ENCODE data around the gene THUMPD3. TPM values are rescaled to one million over a fixed set of nuclear protein-coding genes. Genes with fewer than 3 reads are reported as not detected.

The THUMPD3 gene
- total and polyA plus RNA-seq, 9 of the 15 experiments (the other 6 are each of a cell fraction or from before 2014, with no cell fraction given), result 58.3 to 132 (median 113) TPM

- TF ChIP-seq RNF219 (CRISPR knock-in tag; IDR thresholded peaks at IDR 0.05) (no peak), GABPB2 (CRISPR knock-in tag; conservative IDR thresholded peaks at IDR 0.05) (no peak), PML (IDR thresholded peaks at IDR 0.05; ENCODE audit: low read length) (no peak; the same call in 1 of the 2 replicates), E2F6 (IDR thresholded peaks at IDR 0.05; ENCODE audit: borderline replicate concordance in 1 of 2, extremely low read depth in 1 of 2, insufficient read depth in 1 of 2, insufficient read length in 1 of 2, low read depth in 1 of 2, low read length in 1 of 2, poor library complexity in 1 of 2, severe bottlenecking in 1 of 2) (no peak), PYGO2 (tag; IDR thresholded peaks at IDR 0.05) (no peak), BRF1 (IDR thresholded peaks at IDR 0.05; ENCODE audit: borderline replicate concordance, extremely low read depth, insufficient read length) (no peak), CHCHD3 (CRISPR knock-in tag; IDR thresholded peaks at IDR 0.05) (no peak), C11orf30 (IDR thresholded peaks at IDR 0.05; ENCODE audit: low read depth) (peak; percentile 81), POLR3G (IDR thresholded peaks at IDR 0.05; ENCODE audit: extremely low read depth, insufficient read length, insufficient replicate concordance) (no peak), RBM15 (IDR thresholded peaks at IDR 0.05; ENCODE audit: insufficient read depth, low read length) (no peak), HOMEZ (CRISPR knock-in tag; IDR thresholded peaks at IDR 0.05) (no peak), MYC (IDR thresholded peaks at IDR 0.05; ENCODE audit: low read depth, low read length) (no peak), MYC (CRISPR knock-in tag; IDR thresholded peaks at IDR 0.05; ENCODE audit: borderline replicate concordance, low read depth) (peak; percentile 39; the same call in 1 of the 2 replicates), KLF16 (IDR thresholded peaks at IDR 0.05) (no peak), PHF8 (IDR thresholded peaks at IDR 0.05; ENCODE audit: borderline replicate concordance, low read length) (no peak), ZNF778 (CRISPR knock-in tag; IDR thresholded peaks at IDR 0.05) (no peak), SP2 (IDR thresholded peaks at IDR 0.05; ENCODE audit: extremely low read depth, low read depth, low read length, poor library complexity, severe bottlenecking) (no peak), CHD2 (IDR thresholded peaks at IDR 0.05; ENCODE audit: low read depth, low read length) (no peak; the same call in 1 of the 2 replicates), ZNF384 (IDR thresholded peaks at IDR 0.05; ENCODE audit: low read depth, low read length) (no peak), ZBTB8A (IDR thresholded peaks at IDR 0.05; ENCODE audit: partially characterized antibody) (no peak), ASH1L (IDR thresholded peaks at IDR 0.05; ENCODE audit: borderline replicate concordance, low read depth, partially characterized antibody) (no peak), ZNF511 (CRISPR knock-in tag; IDR thresholded peaks at IDR 0.05) (no peak), NCOR1 (IDR thresholded peaks at IDR 0.05) (no peak), EP300 (IDR thresholded peaks at IDR 0.05; ENCODE audit: low read length) (0 out of 2 replicates have a peak, but pooled peaks have one; percentile 24)
Measured at GRCh38 chr3:9395570-9396300, 32.9 kb downstream of the THUMPD3 start (continued).
